ENCODE measurements around the gene SRRM2. TPM values are rescaled to one million over a fixed set of nuclear protein-coding genes. Genes with fewer than 3 reads are reported as not detected.
A peak's percentile ranks its signal among the peaks of the same experiment; 100 is the strongest.

Gene SRRM2
- polyA plus RNA-seq, 3 donors, result 19.0 to 1,186 (median 31.8) TPM

DNA sequence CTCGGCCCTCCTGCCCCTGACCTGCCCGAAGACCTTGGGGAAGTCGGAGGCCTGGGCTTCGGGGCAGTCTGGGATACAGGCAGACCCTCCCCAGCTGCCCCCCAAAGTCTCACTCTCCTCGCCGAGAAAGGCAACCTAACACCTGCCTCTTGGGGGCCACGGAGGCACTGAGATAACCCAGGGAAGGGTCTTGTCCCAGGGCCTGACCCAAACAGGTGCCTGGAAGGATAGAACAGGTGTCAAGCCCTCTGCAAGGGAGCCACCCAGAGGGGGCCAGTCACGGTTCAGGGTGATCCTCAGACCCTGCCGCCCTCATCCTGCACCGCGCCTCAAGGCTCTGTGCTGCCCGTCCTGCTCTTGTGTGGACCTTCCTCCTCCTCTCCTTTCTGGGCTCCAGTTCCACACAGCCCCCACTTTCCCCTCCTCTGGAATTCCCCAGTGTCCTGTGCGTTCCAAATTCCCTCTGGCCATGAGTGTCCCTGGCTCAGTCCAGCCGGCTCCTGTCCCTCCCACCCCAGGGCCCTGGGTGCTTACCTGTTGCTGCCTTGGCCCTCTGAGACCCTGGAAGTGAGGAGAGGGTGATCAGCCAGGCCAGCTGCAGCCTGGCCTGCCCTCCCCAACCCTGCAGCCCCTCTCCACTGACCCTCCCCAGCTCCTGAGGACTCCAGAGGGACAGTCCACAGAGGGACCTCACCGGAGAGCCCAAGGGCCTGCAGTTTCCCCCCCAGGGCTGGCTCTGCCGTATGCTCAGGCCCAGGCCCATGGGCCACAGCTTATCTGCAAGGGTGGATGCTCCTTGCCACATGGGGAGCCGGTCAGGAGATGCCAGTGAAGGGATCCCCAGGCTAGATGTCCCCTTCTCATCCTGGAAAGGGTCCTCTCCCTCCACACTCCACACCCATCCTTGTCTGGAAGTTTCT, 36.2 kb upstream of the SRRM2 start:
- no peak overlapping the region for H3K9ac ChIP-seq (ENCODE audit: insufficient read depth, low read length, poor library complexity, severe bottlenecking)
- no peak overlapping the region for H3K27ac ChIP-seq (ENCODE audit: low read depth in 1 of 2, low read length in 2 of 2)
- peaks cover 4 to 15% of the 10 kb centered on the region in 2 donors for H3K4me1 ChIP-seq (ENCODE audit: control insufficient read depth in 1 of 2, insufficient read depth in 2 of 2, low read length in 2 of 2)
- no peak for DNase-seq
- no peaks in the 10 kb centered on the region for H3K36me3 Mint-ChIP-seq
- H3K4me1 Mint-ChIP-seq, result peaks cover 2% of the 10 kb centered on the region
- no peaks in the 10 kb centered on the region for H3K79me2 ChIP-seq (ENCODE audit: insufficient read depth, low read length)
- H3K9me3 Mint-ChIP-seq, result peaks cover 0 to 4% (median 0%) of the 10 kb centered on the region in 7 donors
- peaks cover 0 to 2% of the 10 kb centered on the region in 2 donors for H3K27me3 ChIP-seq (ENCODE audit: control insufficient read depth in 2 of 2, insufficient read depth in 2 of 2, low read length in 2 of 2)
- WGBS (ENCODE audit: insufficient coverage), result 80% methylated on average over 15 of the region's 17 CpGs
- TF ChIP-seq, protein P1, sequence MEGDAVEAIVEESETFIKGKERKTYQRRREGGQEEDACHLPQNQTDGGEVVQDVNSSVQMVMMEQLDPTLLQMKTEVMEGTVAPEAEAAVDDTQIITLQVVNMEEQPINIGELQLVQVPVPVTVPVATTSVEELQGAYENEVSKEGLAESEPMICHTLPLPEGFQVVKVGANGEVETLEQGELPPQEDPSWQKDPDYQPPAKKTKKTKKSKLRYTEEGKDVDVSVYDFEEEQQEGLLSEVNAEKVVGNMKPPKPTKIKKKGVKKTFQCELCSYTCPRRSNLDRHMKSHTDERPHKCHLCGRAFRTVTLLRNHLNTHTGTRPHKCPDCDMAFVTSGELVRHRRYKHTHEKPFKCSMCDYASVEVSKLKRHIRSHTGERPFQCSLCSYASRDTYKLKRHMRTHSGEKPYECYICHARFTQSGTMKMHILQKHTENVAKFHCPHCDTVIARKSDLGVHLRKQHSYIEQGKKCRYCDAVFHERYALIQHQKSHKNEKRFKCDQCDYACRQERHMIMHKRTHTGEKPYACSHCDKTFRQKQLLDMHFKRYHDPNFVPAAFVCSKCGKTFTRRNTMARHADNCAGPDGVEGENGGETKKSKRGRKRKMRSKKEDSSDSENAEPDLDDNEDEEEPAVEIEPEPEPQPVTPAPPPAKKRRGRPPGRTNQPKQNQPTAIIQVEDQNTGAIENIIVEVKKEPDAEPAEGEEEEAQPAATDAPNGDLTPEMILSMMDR (IDR thresholded peaks at IDR 0.05), result no peak
- H4K20me1 ChIP-seq (ENCODE audit: insufficient read depth, low read length), result peaks cover 14% of the 10 kb centered on the region
- peaks cover 9 to 20% (median 19%) of the 10 kb centered on the region in 3 donors for H3K27me3 Mint-ChIP-seq (ENCODE audit: low read depth in 3 of 3)
- no peak overlapping the region for H2AFZ ChIP-seq (ENCODE audit: insufficient read depth, low read depth, low read length, poor library complexity, severe bottlenecking)
- intact Hi-C loops (cut with micrococcal nuclease), result no loop called here
- H3K4me3 Mint-ChIP-seq, result no peak overlapping the region
- H3K4me3 ChIP-seq (replicated peaks in 1 of 3; ENCODE audit: low read depth in 2 of 3, low read length in 3 of 3), result no peak overlapping the region
- H3K36me3 ChIP-seq (replicated peaks in 1 of 2; ENCODE audit: control insufficient read depth in 1 of 2, insufficient read depth in 2 of 2, low read length in 2 of 2), result no peaks in the 10 kb centered on the region
- H3K4me2 ChIP-seq (replicated peaks; ENCODE audit: extremely low read depth, low read length, poor library complexity, severe bottlenecking), result peak overlapping the region; percentile 57
- H3K9me3 ChIP-seq (replicated peaks in 1 of 2; ENCODE audit: control insufficient read depth in 1 of 2, insufficient read depth in 1 of 2, low read length in 2 of 2), result no peaks in the 10 kb centered on the region
- no peak overlapping the region for H3K27ac Mint-ChIP-seq

DNA sequence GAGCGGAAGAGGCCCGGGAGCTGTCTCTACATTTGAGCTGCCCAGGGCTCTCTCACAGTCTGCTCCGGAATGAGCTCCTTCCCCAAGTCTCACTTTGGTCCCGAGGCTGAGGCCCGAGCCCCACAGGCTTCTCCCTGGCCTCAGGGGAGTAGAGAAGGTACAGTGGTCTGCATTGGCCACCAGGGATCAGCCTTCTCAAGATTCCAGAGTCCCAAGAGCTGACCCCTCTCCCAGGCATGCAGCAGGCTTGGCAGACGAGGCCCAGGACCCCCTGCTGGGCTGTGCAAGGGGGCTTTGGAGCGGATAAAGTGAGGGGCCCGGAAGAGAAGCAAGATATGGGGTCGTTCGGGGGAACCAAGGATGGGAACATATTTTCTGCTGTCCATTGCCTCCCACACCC, 35.5 kb upstream of the SRRM2 start:
- intact Hi-C loops (cut with micrococcal nuclease), result no loop called here
- H3K9me3 Mint-ChIP-seq, result peaks cover 0 to 4% (median 0%) of the 10 kb centered on the region in 7 donors

More for the DNA sequence above, 35.5 kb upstream of the SRRM2 start:
- WGBS (ENCODE audit: insufficient coverage), result 94% methylated on average over 8 of the region's 10 CpGs
- TF ChIP-seq, protein P1 (IDR thresholded peaks at IDR 0.05), result no peak
- Mint-ChIP-seq H3K36me3 (no peaks in the 10 kb centered on the region), H3K27ac (peak overlapping the region in 1 of 7 donors; percentile 15), H3K27me3 (ENCODE audit: low read depth in 3 of 3) (peaks cover 9 to 20% (median 19%) of the 10 kb centered on the region in 3 donors), H3K4me3 (no peak overlapping the region), H3K4me1 (peaks cover 4% of the 10 kb centered on the region)
- H3K4me1 ChIP-seq (ENCODE audit: control insufficient read depth in 1 of 2, insufficient read depth in 2 of 2, low read length in 2 of 2), result peaks cover 9 to 22% of the 10 kb centered on the region in 2 donors
- H3K79me2 ChIP-seq (ENCODE audit: insufficient read depth, low read length), result no peaks in the 10 kb centered on the region
- DNase-seq, result no peak
- no peaks in the 10 kb centered on the region for H3K36me3 ChIP-seq (replicated peaks in 1 of 2; ENCODE audit: control insufficient read depth in 1 of 2, insufficient read depth in 2 of 2, low read length in 2 of 2)
- H3K4me3 ChIP-seq (replicated peaks in 1 of 3; ENCODE audit: low read depth in 2 of 3, low read length in 3 of 3), result no peak overlapping the region
- H4K20me1 ChIP-seq (ENCODE audit: insufficient read depth, low read length), result peaks cover 7% of the 10 kb centered on the region
- H3K9me3 ChIP-seq (replicated peaks in 1 of 2; ENCODE audit: control insufficient read depth in 1 of 2, insufficient read depth in 1 of 2, low read length in 2 of 2), result no peaks in the 10 kb centered on the region
- no peak overlapping the region for H2AFZ ChIP-seq (ENCODE audit: insufficient read depth, low read depth, low read length, poor library complexity, severe bottlenecking)
- H3K27me3 ChIP-seq (ENCODE audit: control insufficient read depth in 2 of 2, insufficient read depth in 2 of 2, low read length in 2 of 2), result peaks cover 0 to 2% of the 10 kb centered on the region in 2 donors
- H3K27ac ChIP-seq (ENCODE audit: low read depth in 1 of 2, low read length in 2 of 2), result no peak overlapping the region
- H3K9ac ChIP-seq (ENCODE audit: insufficient read depth, low read length, poor library complexity, severe bottlenecking), result no peak overlapping the region
- H3K4me2 ChIP-seq (replicated peaks; ENCODE audit: extremely low read depth, low read length, poor library complexity, severe bottlenecking), result no peak overlapping the region

Data from CD14-positive monocyte (primary cell).